Adrenal gland (tissue), 5 donors: ENCODE data around the gene SPAG17.
A peak's percentile ranks its signal among the peaks of the same experiment; 100 is the strongest.

Source experiments
- CTCF ChIP-seq, 6 experiments: fragments of 450-650 bp in 4 of 6; fragments of 200-600 bp in 2 of 6; sonication (generic) in 1 of 6; IDR thresholded peaks; 1 replicate in 5 of 6; 2 replicates in 1 of 6; pipeline versions ENCODE4 v1.5.1 to v1.8.0; 2016 to 2021; ENCODE audit warnings: antibody characterized with exemption in 6 of 6, mild to moderate bottlenecking in 2 of 6, moderate library complexity in 1 of 6
- POLR2A ChIP-seq, 2 donors: fragments of 450-650 bp; IDR thresholded peaks; one replicate each; pipeline ENCODE4 v1.6.1; 2017; ENCODE audit warnings: antibody characterized with exemption in 2 of 2, mild to moderate bottlenecking in 2 of 2, moderate library complexity in 1 of 2
- donor health status: DM: no; HTN: no; CAD: no.

GRCh38 chr1:117928881-117929342 lies 256.1 kb downstream of the SPAG17 start:
- TF ChIP-seq POLR2A (IDR thresholded peaks at IDR 0.05) (peak; percentile 1 to 7), CTCF (IDR thresholded peaks at IDR 0.05) (no peak)
